Right lobe of liver (tissue), 4 donors: ENCODE data around the gene ADAMTS3.

Experiments
- CTCF ChIP-seq, 4 donors: fragments of 200-600 bp in 3 of 4; fragments of 450-650 bp in 1 of 4; IDR thresholded peaks; one replicate each; pipeline versions ENCODE4 v1.5.1 to v1.8.0; 2016 to 2022; ENCODE audit warnings: antibody characterized with exemption in 4 of 4, mild to moderate bottlenecking in 2 of 4
- POLR2A ChIP-seq: fragments of 450-650 bp; IDR thresholded peaks from one replicate; pipeline ENCODE4 v1.6.1; 2017; ENCODE audit warnings: antibody characterized with exemption, mild to moderate bottlenecking
- donor health status: DM: no; HTN: no; CAD: no.
- donor health status: DM: no; HTN: no; CAD: no.
- donor health status: DM: no; HTN: yes; CAD: no.

GRCh38 chr4:72566464-72566972 is 2.5 kb downstream of the ADAMTS3 start:
- no peak for TF ChIP-seq CTCF (IDR thresholded peaks at IDR 0.05)
- TF ChIP-seq POLR2A, result no peak
